NCI-H1417 (cell line): ENCODE results near the gene CRTC2.

Source experiments
- DNase-seq, 3 experiments: peaks; one replicate each; lab custom pipeline; 2025; lab: John Stamatoyannopoulos, UW

The CRTC2 gene

DNA sequence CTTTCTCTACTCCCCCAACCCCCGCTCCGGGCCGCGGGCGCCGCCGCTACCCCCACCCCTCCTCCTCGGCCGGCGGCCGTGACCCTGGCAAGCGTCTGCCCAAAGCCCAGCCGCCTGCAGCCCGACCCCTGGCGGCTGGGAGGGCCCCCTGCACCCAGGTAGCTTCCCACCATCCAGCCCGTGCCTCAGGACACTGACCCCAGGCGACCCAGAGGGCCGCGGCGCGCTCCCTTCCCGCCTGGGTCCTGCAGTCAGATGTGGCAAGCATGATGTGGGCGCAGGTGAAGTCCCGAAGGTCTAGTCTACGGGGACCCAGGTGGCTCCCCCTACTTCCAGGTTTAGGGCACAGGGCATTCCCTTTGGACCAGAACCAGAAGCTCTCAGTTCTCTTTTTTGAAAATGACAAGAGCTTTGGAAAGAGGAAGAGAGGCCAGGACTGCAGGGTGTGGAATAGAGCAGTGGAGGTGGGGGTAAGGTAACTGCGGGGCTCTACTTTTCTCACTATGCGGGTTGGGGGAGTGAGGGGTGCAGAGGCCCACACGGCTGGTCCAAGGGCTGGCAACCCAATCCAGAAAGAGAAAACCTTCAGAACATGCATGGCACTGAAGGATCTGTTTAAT lies 11.7 kb downstream of the CRTC2 start, which contains the start of gene DENND4B:
Gene DENND4B, minus strand, starts transcription at position 97 of the 620 bp plus-strand sequence. CDS start 2,344 bp downstream, outside the sequence.
- DNase-seq, result peak; percentile 79 to 93 (median 82)

DNA sequence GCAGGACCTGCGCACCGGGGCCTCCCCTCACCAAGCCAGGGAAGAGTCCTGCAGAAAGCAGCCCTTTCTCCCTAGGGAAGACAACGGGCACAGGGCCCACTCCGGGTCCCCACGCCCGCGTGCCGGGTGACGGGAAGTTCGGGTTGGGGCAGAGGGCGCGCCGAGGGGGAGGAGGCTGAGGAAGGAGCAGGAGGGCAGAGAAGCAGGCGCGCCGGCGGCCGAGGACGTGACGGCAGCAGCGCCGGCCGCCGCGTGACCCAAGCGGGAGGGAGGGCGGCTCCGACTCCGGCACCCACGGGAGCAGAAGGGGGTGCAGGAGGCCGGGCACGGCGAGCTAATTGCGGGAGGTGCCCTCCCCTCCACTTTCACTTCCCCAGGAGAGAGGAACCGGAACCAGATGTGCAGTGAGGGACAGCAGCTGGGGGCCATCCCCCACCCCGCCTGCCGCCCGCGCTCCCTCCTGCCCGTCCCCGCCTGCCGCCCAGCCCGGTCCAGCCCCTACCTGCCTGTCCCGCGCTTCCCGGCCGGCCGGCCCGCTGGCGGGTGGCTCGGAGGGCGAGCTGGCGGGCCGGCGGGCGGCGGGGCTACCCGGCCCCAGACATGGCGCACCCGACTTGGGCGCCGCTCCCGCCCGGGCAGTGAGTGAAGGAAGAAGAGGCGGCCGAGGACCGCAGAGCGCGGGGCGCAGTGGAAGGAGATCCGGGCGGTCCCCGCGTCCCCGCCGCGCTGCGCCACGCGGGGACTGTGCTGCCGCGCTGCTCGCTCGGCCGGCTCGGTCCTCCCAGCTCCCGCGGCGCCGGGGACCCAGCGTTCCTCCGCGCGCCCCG lies 12.4 kb downstream of the CRTC2 start:
- DNase-seq, result peak; percentile 47 to 79 (median 63)

DNA sequence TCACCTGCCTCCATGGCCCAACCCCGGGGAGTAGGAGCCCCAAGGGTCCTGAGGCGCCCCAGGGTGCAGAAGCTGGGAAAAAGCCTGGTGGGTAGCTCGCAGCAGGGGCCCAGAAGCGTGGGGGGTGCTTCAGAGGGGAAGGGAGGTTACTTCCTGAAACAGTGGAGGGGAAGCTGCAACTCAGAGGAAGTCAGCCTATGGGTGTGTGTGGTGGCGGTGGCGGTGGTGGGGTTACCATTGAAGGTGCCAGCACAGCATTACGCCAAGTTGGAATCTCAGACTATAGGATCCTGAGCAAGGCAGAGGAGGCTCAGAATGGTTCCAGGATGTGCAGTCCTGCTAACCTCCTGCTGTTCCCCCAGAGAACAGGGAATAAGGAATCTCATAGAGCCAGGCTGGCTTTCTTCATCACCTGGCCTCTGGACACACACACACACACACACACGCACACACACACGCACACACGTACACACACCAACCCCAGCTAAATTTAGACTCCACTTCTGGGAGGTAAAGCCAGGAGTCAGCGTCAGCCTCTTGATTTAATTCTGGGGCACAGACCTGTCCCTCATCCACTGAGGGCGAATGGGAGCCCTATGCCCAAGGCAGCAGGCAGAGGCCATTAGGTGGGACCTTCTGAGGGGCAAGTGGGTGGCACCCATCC lies 13.1 kb downstream of the CRTC2 start:
- DNase-seq, result peak in 2 of 3 experiments; percentile 32 to 63

DNA sequence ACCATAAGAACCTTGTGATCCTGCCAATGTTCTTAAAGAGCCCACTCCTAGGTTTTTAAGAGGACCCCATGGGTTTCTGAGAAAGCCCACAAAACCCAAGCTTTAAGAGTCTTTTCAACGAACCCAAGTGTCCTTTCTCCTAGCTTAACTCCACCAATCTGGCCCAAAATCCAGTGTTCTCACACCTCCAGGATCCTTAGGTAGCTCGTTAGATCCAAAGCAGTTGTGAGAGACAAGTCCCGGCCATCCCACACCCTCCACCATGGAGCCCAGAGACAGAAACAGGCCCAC lies 13.6 kb downstream of the CRTC2 start:
- DNase-seq, result no peak

DNA sequence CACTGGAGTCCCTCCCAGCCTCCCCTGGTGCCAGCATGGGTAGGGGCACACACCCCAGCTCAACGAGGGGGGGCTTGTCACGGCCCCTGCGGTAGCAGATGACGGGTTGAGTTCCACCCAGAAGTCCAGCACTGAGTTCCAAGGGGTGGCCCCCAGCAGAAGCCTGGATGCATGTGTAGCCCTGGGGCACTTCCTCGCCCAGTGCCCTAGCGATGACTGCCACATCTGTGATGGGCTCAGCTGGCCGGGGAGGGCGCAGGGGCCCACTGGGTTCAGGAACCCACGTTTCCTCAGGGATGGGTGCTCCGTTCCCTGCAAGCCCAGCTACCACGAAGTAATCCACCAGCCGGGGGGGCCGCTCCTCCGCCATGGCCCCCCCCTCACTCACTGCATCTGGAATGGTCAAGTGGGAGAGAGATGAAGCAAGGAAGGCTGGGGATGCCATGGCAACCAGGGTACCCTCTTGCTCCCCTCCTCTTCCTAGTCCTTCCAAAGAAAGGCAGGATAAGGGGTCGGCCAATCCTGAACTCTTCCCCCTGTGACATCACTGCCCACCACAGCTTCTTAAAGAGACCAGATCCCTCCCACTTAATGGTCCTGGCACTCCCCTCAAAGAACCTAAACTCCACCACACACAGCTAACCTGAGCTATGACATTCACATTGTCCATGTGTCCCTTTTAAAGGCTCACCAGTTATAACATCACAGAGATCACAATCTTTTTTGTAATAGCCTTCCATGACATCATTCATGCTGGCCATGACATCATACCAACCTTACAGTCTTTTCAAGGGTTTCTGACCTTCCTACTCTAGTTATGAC lies 14.2 kb downstream of the CRTC2 start:
- DNase-seq, result no peak

DNA sequence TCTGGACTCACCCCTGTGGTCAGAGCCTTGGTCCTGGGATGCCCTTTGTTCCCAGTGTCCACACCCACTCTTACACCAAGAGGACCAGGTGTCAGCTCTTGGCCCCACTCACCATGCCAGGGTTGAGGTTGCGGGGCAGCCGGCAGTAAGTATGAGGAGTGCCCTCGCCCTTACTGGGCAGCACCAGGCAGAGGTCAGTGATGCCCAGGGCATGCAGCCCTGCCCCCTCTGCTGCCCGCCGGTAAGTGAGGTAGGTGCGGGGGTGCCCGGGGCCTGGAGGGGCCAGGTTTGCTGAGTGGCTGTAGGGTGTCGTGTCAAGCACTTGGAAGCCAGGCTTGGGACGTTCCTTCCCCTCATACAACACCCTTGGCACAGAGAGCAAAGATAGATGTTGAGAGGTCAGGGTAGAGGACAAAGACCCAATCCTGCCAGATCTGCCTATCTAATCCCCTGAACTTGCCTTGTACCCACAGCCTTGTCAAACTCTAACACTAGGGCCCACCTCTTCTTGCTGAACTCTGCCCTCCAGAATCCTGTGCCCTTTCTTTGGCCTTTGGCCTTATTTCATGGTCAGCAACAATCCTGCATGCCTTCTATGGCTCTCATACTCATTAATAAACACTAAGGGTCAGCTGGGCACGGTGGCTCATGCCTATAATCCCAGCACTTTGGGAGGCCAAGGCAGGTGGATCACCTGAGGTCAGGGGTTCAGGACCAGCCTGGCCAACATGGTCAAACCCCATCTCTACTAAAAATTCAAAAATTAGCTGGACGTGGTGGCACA lies 15.5 kb downstream of the CRTC2 start:
- DNase-seq, result no peak

DNA sequence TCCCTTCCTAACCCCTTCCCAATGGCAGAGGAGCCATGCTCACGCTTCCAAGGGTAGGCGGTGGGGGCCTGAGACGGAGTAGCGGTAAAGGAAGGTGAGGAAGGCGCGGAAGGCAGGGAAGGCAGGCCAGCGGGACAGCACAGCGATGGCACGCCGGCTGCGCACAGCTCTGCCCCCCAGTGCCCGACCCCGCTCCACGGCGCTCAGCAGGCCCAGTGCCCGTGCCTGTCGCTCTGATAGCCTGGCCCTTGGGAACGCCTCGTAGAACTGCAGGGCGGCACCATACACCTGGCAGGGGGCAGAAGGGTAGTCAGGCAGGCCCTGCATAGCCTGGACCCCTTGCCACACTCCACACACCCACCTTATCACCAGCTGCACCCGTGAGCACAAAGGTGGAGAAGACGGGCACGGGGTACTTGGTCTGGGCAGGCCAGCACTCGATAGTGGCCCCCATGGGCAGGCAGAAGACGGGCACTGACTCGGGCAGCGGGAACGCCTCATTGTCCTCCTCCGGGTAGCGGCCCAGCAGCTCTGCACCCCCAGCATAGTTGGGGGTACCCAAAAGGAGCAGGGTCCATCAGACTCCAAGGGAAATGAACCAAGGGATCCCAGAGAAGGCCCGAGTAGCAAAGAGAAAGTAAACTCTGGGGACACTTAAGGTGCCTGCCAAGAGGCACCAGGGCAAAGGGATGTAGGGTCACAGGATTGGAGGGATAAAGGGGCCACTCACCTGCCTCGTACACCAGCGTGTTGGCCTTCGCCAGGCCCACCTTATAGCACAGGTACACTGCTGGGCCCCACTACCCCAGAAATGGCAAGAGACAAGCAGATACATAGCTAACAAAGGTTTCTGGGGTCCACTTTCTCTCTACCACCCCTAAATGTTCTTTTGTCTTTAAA lies 16.3 kb downstream of the CRTC2 start:
- DNase-seq, result no peak

DNA sequence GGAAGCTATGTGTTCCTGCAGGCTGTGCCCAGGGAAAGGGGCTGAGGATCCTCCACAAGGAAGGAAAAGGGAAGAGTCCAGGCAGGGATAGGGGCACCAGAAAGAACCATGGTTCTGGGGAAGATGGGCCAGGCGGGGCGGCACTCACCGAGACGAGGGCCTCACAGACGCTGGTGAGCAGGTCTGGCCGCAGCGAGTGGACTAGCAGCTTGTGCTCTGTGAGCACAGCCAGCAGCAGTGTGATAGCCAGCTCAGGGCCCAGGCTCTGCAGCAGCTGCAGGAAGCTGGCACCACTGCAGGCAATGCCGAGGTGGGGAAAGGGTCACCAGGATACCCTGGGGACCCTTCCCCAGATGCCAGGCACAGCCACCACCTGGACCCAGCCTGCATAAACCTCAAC lies 17.7 kb downstream of the CRTC2 start:
- DNase-seq, result no peak

DNA sequence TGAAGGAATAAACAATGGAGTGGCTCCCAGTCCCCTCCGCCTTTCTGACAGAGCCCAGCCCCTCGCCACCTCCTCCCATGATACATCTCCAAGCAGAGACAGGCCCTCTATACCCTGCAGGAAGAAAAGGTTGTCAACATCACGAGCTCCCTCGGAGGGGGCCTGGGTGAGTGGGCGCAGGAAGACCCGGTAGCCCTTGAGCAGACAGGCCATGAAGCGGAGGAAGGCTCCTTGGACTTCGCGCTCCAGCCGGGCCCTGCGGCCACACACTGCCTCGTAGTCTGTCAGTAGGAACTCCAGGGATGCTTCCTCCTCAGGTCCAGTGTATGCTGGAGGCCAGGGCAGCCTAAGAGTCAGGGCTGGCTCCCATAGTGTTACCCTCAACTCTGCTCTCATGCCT lies 18.9 kb downstream of the CRTC2 start:
- DNase-seq, result no peak

DNA sequence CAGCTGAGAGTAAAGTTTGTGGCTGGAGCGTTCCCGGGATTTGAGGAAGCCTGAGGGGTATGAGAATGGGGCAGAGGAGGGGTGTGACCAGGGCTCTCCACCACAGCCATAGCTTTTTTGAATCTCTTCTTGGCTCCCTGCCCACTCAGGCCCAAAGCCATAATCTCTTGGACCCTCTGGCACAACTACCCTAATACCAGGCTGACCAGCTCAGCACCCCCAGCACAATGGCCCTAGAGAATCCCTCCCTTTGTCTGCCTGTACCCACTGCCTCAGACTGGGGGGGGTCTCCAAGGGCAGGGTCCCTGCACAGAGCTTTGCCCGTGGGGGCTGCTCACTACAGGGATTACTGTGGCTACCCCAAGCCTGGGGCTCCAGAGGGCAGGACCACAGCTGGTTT lies 19.4 kb downstream of the CRTC2 start:
- DNase-seq, result no peak

DNA sequence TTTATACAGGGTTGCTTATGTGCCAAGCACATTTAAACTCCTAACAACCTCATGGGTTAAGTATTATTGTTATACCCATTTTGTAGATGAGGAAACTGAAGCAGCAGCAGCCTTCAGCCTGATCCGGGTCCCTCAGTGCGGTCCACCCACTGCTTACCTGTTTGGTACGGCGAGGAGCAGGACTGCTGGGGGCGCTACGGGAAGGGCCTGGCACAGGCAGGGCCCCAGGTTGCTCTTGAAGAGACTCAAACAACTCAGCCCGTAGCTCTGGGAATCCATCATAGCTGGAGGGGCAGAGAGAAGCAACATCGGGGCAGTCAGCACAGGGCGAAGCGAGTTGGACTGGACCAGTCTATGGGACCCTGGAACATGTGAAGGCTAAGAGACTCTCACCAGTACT lies 21.1 kb downstream of the CRTC2 start:
- no peak for DNase-seq

DNA sequence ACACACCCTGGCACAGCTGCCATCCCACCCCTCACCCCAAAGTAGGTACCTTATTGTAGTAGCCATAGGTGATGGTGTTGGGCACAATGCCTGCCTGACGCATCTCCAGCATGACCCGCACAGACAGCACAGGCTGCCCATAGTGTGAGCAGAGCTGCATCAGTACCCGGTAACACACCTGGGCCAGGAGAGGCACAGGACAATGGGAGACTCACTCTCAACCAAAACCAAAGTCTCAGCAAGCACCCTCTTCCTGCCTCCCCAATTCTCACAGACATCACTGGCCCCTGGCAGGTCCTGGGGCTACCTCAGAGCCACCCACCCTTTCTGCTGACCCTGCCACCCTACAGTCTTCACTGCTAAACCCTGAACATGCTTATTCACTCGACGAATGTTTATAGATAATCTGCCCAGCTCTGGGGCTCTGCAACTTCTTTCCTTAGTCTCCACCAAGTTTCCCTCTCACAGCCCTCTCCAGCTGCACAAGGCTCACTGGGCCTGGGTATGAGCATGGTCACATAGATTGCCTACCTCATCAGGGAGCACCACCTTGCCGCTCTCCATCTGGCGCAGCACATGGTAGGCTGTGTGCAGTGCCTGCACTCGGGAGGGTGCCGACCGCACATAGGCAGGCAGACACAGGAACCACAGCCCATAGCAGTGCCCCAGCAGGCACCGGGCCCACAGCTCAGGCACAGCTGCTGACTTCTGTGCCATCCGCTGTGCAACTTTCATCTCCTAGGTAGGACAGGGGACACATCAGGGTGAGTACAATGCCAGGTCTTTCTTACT lies 22.2 kb downstream of the CRTC2 start:
- DNase-seq, result no peak

DNA sequence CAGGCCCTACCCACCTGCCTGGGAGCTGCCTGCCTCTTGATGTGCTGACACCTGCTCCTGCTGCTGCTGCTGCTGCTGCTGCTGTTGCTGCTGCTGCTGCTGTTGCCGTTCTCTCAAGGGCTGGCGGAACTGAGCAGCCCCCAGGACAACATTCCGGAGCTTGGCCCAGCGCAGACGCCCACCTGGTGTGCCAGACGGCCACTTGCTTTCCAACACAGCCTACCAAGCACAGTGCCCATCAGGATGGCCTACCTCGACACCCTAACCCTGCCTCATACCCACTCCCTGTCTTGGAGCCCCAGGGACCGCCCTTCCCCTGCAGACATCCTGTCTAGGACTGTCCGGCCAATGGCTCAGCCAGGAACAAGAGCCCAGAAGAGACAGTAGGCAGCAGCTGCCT lies 23.7 kb downstream of the CRTC2 start:
- no peak for DNase-seq

DNA sequence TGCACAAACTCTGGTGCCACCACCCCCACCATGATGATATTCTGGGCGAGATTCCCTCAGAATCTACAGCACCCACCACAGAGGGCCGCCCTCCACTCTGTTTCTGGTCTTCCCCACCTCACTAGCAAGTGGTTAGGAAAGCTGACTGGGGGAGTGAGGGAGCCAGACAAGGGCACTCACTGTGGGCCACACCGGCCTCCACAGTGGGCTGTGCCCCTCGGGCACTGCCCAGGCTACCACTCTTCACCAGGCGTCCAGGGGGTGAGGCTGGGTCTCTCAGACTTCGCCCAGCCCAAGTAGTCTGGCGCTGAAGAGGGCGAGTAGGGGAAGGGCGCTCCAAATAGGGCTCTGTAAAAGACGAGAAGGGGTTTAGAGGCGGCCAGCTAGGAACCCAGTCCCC lies 24.5 kb downstream of the CRTC2 start:
- no peak for DNase-seq

DNA sequence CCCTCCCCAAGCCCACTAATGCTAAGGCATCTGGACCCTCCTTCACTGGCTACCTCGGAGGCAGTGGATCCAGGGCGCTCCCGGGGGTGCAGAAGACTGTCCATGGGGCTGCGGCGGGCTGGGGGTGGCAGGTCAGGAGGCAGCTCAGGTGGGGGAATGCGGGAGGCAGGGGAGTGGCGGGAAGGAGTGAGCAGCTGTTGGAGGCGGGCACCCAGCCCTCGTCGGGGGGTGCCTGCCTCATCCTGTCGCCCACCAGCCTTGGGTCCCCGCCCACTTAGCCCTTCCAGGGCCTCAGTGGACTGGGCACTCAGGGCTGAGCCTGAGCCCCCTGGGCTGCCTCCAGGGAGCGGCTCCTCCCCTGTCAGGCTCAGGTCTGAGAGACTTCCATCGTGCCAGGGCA lies 25.0 kb downstream of the CRTC2 start:
- no peak for DNase-seq

DNA sequence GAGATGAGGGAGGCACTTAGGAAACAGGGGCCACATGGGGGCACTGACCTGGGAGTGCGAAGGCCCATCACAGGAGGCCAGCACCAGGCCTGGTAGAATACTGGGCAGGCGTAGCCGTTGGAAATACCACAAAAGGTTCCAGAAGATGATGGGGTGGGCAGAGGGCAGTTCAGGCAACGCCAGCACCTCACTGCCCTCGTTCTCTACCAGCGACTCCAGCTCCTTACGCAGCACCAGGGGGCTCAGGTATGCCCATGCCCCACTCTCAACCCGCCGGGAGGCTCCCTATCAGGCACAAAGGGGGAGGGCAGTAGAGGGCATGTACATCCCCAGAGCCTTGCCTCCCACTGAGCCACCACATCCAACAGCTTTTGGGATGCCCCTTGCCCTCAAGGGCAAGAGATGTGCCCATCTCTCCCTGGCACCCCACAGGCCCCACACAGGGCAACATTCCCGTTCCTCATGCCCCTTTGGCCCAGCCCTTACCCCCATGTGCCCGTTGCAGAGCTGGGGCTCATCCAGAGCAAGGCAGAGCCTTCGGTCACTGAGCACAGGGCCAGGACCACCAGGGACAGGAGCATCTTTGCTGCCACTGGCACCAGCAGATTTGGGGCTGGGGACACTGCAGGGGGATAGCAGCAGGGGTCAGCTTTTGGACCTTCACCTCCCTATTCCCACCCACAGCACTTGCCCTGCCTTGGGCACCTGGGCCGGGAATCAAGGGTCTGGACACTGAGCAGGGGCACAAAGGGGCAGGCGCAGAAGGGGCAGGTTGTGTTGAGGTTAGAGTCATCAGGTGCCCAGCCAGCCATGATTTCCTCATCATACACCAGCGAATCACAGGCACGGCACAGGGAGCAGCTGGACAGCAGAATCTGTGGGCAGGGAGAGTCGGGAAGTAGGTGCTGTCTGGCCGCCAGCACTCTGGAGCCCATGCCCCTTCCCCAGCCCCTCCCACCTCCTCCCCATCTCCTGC lies 26.0 kb downstream of the CRTC2 start:
- DNase-seq, result no peak

DNA sequence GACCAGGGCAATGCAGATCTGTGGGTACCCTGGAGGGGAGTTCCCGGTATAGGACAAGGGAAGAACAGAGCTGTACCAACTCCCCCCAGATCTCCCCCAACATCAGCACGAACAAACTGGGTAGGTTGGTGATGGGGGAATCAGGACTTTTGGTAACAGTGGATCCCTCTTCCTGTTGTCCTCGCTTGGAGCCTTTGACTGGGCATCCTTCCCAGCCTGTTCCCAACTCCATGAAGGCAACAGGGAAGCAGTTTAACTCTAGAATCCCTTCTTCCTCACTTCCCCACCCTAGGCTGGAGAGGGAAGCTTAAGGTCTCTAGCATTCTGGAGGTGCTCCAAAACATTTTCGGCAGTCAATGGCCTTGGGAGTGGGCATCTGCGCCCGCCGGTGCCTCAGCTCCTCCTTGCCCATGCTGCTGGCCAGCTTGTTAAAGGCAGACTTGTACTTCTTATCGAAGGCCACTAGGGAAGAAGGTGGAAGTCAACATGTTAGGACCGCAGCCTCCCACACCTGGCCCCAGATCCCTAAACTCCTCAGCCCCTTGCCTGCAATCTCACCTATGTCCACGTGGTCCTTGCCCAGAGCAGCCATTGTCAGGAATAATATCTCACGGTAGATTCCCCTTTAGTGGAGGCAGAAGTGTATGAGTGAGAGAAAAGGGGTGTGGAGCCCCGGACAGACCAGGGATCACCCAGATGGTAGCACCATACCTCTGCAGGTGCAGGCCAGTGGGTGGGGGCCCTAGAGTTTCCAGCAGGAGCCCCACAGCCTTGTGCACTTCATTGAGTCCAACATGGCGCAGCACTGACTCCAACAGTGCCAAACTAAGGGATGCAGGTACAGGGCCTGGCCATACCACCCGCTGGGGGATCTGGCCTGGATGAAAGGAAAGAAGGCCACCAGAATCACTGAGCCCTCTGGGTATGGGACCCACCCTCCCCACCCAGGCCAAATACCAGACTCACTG lies 28.1 kb downstream of the CRTC2 start:
- DNase-seq, result no peak
